ENCODE data around the gene LOXL1. TPM values are rescaled to one million over a fixed set of nuclear protein-coding genes. Genes with fewer than 3 reads are reported as not detected.

Gene LOXL1
- polyA plus RNA-seq, 1 of the 3 experiments (the other 2 are of a cell fraction) = 50.3 TPM

- TF ChIP-seq REST (IDR thresholded peaks at IDR 0.05; ENCODE audit: low read depth, low read length) (no peak), CTCF (IDR thresholded peaks at IDR 0.05) (no peak), RAD21 (IDR thresholded peaks at IDR 0.05; ENCODE audit: low read length) (no peak), RCOR1 (IDR thresholded peaks at IDR 0.05; ENCODE audit: low read length) (no peak), CHD2 (IDR thresholded peaks at IDR 0.05; ENCODE audit: low read length, partially characterized antibody) (no peak), POLR2AphosphoS5 (IDR thresholded peaks at IDR 0.05; ENCODE audit: low read depth, low read length) (no peak), TAF1 (IDR thresholded peaks at IDR 0.05; ENCODE audit: borderline replicate concordance, low read depth, low read length) (no peak), TEAD4 (IDR thresholded peaks at IDR 0.05; ENCODE audit: borderline replicate concordance, insufficient read depth) (no peak), RXRA (IDR thresholded peaks at IDR 0.05; ENCODE audit: borderline replicate concordance, low read depth) (no peak), EP300 (IDR thresholded peaks at IDR 0.05; ENCODE audit: borderline replicate concordance in 1 of 2, low read depth in 1 of 2, low read length in 1 of 2) (no peak), ELF1 (IDR thresholded peaks at IDR 0.05) (no peak), USF1 (IDR thresholded peaks at IDR 0.05; ENCODE audit: borderline replicate concordance, low read depth) (no peak), MAX (IDR thresholded peaks at IDR 0.05; ENCODE audit: low read depth) (no peak), FOXM1 (IDR thresholded peaks at IDR 0.05; ENCODE audit: low read depth) (no peak), TCF12 (IDR thresholded peaks at IDR 0.05) (no peak), NRF1 (IDR thresholded peaks at IDR 0.05; ENCODE audit: low read depth, low read length) (no peak), PBX3 (IDR thresholded peaks at IDR 0.05) (no peak)
- no peak overlapping the region for H3K27ac ChIP-seq (ENCODE audit: low read depth in 2 of 2, low read length in 1 of 2)
- no peaks in the 10 kb centered on the region for H3K36me3 ChIP-seq (replicated peaks in 1 of 2; ENCODE audit: control insufficient read depth in 1 of 2, insufficient read depth in 2 of 2, low read length in 1 of 2)
- 50% methylated on average over 2 of the region's 7 CpGs for WGBS (ENCODE audit: low lambda C conversion rate)
- no peak overlapping the region for H3K9ac ChIP-seq
- no peaks in the 10 kb centered on the region for H3K9me3 ChIP-seq
- H3K4me3 ChIP-seq (ENCODE audit: low read depth in 2 of 2, low read length in 1 of 2) = no peak overlapping the region
- no peak overlapping the region for H3K4me2 ChIP-seq
- no peaks in the 10 kb centered on the region for H3K79me2 ChIP-seq (ENCODE audit: insufficient read depth)
- ChIA-PET POLR2A (no interaction called here), CTCF (interaction anchor here (0.9 to 3.8 kb wide), 5 partner anchors 10 to 183 kb away, joined by 3 to 33 read pairs (median 10); partner anchors contain the start of gene TBC1D21)
- H2AFZ ChIP-seq (ENCODE audit: low read depth) = no peak overlapping the region
- no peaks in the 10 kb centered on the region for H4K20me1 ChIP-seq (ENCODE audit: insufficient read depth)
- H3K27me3 ChIP-seq (ENCODE audit: insufficient read depth) = peaks cover 4% of the 10 kb centered on the region; the same call in 1 of the 2 replicates
- H3K9me2 ChIP-seq = no peaks in the 10 kb centered on the region
- no peaks in the 10 kb centered on the region for H3F3A ChIP-seq (replicated peaks; ENCODE audit: insufficient read depth)
- DNase-seq = no peak
- H3K4me1 ChIP-seq (ENCODE audit: control insufficient read depth in 1 of 2, insufficient read depth in 2 of 2, low read depth in 1 of 2, low read length in 1 of 2) = peaks cover 0 to 12% of the 10 kb centered on the region in 2 experiments; a peak in 1 of 4 replicates
Observed at GRCh38 chr15:73887481-73887880, 38.8 kb upstream of the LOXL1 start.
